GM19240 (cell line): ENCODE results near the gene EGLN2.
"Not testable (repeated sequence)": the region's sequence is repeated elsewhere in the genome, so short reads cannot be mapped to it uniquely, and the experiment has no call there.

Experiments
- DNase-seq: peaks from one replicate; pipeline ENCODE4 v3.0.0; 2011; ENCODE audit warnings: low spot score; ENCODE audit not compliant: insufficient read length

Gene EGLN2

DNA sequence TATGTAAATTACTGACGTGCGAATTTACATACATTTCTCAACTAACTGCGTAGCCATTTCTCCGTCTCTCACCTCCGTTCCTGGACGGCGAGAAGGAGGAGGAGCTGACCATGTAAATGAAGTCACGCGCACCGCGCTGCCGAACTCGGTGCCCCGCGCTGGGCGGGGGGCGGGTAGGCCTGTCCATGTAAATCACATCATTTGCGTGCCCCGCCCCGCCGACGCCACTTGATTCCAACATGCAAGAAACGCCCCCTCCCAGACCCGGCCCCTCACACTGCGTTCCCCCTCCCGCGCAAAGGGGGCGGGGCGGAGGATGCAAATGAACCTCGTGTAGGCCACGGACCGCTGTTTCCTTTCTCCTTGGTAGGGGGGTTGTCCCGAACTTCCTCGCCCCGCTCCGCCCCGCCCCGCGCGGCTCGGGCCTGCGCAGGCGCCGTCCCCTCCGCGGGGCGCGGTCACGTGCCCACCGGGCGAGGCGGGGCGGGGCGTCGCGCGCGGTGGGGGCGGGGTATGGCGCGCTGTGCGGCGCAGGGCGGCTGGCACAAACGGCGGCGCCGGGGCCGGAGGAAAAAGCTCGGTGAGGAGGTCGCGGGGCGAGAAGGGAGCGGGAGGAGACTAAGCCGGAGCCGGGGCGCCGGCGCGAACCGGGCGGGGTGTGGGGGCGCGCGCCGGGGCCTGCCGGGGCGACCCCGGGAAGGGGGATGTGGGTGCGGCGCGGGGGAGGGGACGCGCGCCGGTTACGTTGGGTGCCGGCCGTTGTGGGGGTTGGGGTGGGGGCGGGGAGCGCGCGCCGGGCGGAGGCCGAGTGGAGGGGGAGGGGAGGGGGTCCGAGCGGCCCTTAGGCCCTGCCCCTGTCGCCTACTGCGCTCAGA is at the start of gene EGLN2:
Gene EGLN2, plus strand, starts transcription at position 509 of the 875 bp plus-strand sequence. CDS start 1,382 bp downstream, outside the sequence.
- DNase-seq = peak; percentile 83

DNA sequence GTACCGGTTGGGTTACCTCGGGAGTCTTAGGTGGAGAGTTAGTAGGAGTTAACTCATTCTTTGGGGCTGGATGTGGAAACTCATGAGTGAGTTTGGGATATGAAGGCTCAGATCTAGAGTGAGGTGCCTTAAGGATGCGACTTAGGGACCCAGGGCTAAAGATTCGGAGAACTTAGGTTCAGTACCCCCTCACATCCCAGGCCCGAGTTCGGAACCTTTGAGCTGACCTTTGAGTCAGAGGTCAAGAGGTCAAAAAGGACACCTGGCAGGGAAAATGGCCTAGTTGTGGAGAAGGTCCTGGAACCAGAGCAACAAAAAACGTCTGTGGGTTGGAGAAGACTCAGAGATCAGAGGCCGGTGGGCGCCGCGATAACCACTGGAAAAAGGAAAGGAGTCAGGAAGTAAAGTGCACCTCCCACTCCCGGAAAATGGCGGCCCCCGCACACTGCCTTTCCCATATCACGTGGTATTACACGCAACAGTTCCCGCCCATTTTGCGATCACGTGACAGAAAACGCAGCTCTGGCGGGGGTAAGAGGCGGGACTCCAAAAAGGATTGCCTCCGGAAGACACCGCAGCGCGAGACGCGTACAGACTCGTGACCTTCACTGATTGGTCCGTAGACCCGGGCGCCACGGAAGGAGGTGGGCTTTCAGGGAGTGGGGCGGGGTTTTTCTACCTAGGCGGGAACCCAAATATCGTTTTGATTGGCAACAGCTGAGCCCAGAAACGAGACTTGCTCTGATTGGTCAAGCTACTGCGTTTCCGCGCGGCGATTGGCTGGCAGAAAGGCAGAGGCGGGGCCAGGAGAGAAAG is 48.7 kb upstream of the EGLN2 start, which contains the start of gene ACTMAP:
Gene ACTMAP, minus strand, starts transcription at position 420 of the 816 bp plus-strand sequence. CDS start 674 bp downstream, outside the sequence.
- DNase-seq = peak; percentile 94

DNA sequence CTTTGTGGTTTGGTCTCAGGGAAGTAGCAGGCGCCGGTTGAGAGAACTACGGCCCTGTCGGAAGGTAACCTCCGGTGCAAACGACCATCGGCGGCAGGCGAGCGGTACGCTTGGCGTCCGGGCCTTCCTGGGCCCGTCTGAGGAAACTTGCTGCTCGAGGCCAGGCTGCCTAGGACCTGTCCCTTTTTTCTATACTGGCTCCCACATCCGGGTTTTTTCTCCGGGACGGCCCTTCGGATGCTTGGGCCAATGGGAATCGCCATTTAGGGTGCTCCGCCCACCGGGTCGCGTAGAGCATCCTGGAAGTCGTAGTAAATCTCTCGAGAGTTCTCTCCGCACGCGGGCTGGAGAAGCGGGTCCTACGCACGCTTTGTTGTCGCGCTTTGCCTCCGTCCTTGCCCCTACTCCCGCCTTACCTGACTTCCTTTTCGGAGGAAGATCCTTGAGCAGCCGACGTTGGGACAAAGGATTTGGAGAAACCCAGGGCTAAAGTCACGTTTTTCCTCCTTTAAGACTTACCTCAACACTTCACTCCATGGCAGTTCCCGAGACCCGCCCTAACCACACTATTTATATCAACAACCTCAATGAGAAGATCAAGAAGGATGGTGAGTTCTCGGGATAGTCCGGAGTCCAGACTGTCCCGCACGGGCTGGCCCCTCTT is 48.0 kb upstream of the EGLN2 start, which contains the start of gene SNRPA:
Gene SNRPA, plus strand, starts transcription at position 330 of the 664 bp plus-strand sequence. Its CDS starts 206 bp downstream, at position 536.
- DNase-seq = peak; percentile 85

DNA sequence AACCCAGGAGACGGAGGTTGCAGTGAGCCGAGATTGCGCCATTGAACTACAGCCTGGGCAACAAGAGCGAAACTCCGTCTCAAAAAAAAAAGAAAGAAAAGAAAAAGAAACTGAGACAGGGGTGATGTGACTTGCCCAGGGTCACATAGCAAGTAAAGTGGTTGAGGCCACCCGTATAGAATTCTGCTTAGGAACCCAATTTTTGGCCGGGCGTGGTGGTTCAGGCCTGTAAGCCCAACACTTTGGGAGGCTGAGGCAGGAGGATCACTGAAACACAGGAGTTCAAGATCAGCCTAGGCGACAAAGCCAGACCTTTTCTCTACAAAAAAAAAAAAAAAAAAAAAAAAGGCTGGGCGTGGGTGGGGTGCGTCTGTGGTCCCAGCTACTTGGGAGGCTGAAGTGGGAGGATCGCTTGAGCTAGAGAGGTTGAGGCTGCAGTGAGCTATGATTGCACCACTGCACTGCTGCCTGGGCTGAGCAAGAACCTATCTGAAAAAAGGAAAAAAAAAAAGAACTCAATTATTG is 46.7 kb upstream of the EGLN2 start:
- no peak for DNase-seq

DNA sequence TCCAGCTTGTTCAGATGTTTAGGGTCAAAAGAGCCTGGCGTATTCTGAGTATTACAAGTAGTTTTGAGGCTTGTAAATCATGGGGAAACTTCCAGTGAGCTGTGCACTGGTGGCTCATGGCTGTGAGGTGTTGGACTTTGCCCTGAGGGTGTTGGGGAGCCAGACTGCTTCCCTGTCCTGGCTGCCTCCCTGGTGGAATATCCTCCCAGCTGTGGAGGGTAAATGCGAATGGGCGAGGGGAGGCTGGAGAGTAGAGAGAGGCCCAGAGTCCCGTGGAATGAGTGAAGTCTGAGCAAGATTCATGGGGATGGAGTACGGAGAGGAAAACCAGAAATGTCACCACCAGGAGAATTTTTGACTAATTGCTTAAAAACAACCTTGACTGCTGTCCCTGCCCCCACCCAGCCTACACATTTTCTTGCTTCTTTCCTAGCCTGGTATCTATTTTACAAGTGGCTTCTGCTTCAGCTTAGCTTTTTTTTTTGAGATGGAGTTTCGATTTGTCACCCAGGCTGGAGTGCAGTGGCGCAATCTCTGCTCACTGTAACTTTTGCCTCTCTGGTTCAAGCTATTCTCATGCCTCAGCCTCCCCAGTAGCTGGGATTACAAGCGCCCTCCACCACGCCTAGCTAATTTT is 44.3 kb upstream of the EGLN2 start:
- no peak for DNase-seq

DNA sequence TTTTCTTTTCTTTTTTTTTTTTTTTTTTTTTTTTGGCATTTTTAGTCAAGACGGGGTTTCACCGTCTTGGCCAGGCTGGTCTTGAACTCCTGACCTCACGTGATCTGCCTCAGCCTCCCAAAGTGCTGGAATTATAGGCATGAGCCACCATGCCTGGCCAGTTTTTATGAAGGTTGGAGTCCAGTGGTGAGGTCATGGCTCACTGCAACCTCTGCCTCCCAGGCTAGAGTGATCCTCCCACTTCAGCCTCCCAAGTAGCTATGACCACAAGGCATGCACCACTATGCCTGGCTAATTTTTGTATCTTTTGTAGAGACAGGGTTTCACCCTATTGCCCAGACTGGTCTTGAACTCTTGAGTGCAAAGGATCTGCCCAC is 43.8 kb upstream of the EGLN2 start:
- no peak for DNase-seq

DNA sequence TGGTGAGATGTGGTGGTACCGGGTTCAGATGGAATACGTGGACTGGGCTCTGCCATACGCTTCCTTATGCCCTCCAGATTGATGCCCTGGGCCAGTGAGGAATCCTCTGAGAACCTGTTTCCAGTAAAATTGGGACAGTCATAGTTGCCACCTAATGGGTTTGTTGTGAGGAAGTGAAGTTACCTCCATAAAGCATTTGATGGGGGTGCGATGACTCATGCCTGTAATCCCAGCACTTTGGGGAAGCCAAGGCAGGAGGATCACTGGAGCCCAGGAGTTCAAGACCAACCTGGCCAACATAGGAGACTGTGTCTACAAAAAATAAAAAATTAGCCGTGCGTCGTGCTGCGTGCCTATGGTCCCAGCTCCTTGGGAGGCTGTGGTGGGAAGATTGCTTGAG is 43.2 kb upstream of the EGLN2 start:
- DNase-seq = no peak

DNA sequence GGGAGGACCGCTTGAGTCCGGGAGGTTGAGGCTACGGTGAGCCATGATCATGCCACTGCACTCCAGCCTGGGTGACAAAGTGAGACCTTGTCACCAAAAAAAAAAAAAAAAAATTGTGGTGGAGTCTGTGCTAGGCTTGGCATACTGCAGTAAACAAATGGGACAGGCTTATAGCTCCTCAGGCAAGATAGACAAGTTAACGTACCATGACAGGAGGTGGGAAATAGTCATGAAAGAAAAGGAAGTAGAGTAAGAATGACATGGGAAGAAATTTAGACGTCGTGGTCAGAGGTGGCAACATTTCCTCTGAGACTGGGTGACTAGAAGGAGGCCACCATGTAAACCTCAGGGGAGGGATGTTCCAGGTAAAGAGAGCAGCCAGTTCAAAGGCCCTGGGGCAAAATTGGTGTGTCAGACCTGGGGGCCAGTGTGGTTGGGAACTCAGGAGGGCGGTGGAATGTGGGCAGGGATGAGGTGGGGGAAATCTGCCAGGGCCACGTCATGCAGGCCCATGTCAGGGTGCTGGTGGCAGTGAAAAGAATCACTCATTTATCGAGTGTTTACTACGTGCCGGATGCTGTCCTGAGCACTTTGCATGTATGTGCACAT is 42.4 kb upstream of the EGLN2 start:
- no peak for DNase-seq

DNA sequence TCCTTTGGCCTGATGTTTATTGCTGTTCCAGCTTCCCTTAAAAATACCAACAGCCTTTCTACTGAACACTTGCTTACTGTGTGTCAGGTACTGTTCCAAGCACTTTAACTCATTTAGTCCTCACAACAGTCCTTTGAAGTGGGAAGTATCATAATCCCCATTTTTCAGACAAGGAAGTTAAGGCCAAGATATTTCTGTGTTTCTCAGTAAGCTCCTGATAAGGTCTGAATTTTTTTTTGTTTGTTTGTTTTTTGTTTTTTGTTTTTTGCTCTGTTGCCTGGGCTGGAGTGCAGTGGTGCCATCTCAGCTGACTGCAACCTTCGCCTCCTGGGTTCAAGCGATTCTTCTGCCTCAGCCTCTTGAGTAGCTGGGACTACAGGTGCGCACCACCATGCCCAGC is 40.5 kb upstream of the EGLN2 start:
- DNase-seq = no peak

DNA sequence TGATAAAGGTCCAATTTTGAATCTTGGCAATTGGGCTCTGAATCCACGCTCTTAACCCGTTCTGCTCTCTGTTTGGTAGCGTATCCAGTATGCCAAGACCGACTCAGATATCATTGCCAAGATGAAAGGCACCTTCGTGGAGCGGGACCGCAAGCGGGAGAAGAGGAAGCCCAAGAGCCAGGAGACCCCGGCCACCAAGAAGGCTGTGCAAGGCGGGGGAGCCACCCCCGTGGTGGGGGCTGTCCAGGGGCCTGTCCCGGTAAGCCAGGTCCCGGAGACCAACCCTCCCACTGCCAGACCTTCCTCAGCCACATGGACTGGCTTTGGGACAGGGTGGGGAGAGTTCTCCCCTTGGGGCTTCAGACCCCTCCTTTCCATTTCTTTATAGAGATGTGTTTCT is 39.6 kb upstream of the EGLN2 start:
- DNase-seq = no peak

DNA sequence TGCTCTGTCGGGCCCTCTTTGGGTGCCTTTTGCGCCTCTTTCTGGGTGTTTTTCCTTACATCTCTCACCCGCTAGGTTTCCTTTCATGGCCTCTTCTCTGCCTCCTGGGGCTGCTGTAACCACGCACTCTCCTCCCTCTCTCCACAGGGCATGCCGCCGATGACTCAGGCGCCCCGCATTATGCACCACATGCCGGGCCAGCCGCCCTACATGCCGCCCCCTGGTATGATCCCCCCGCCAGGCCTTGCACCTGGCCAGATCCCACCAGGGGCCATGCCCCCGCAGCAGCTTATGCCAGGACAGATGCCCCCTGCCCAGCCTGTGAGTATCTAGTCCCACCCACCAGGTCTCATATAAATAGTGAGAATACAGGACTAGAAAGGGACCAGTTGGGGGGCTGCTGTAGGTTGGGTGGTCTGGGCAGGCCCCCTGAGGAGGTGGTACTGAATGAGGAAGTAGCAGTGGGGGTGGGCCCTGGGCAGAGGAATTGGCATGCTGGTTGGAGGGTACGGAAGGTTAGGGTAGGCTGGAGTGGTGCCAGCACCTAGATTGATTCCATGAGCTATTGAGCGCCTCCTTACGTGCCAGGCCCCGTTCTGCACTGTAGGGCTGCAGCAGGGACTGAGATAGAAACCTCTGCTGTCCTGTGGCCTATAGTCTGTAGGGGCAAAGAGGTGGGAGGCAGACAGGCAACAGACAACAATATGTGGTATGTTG is 36.1 kb upstream of the EGLN2 start:
- no peak for DNase-seq

DNA sequence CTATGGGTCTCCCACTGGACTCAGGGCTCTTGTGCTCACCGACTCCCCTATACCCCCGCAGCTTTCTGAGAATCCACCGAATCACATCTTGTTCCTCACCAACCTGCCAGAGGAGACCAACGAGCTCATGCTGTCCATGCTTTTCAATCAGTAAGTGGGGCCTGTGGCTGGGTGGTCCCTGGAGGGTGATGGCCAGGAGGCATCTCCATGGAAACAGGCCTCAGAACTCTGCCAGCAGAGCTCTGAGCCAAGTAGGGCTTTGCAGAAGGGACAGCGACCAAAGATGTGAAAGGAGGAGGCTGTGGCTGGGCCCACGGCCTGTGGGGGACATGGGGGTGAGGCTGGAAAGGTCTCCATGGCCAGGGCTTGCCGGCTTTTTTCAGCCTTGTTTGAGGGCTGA is 35.5 kb upstream of the EGLN2 start:
- DNase-seq = no peak

DNA sequence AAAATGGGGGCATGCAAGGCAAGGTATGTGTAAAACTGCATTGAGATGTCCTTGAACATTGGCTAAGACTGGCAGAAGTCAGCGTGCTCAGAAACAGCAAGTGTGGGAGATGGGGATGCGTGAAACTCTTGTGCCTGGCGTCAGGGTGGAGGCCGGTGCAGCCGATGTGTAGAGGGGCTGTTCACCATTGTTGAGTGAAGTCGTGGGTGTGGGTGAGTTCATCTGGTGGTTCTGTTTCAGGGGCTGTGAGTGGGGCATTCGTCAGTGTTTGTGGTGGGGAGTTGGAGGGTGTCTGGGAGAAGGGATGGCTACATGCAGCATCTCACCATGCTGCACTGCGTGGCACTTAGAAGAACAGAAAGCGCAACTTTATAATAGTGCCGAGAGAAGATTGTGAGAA is 35.0 kb upstream of the EGLN2 start:
- DNase-seq = no peak

DNA sequence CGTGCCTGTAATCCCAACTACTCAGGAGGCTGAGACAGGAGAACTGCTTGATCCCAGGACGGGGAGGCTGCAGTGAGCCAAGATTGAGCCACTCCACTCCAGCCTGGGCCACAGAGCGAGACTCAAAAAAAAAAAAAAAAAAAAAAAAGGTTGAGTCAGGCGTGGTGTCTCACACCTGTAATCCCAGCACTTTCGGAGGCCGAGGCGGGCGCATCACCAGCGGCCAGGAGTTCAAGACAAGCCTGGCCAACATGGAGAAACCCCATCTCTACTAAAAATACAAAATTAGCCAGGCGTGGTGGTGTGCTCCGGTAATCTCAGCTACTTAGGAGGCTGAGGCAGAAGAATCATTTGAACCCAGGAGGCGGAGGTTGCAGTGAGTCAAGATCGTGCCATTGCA is 32.6 kb upstream of the EGLN2 start:
- not testable (repeated sequence) for DNase-seq

DNA sequence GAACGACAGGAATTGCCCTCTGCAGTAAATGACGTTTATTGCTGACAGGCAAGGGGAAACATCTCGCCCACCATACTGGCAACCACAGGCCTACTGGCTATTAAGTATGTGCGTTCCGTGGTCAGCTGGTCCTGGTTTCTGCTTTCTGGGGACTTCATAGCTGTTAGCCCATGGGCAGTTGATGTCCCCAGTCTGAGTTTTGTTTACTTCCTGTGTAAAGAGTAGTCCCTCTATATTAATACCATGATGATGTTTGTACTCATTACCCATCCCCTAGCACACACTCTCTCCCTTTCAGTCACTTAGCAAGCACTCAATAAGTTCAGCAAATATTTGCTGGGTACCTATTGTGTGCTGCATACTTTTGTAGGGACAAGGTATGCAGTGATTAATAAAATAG is 30.1 kb upstream of the EGLN2 start:
- DNase-seq = no peak

DNA sequence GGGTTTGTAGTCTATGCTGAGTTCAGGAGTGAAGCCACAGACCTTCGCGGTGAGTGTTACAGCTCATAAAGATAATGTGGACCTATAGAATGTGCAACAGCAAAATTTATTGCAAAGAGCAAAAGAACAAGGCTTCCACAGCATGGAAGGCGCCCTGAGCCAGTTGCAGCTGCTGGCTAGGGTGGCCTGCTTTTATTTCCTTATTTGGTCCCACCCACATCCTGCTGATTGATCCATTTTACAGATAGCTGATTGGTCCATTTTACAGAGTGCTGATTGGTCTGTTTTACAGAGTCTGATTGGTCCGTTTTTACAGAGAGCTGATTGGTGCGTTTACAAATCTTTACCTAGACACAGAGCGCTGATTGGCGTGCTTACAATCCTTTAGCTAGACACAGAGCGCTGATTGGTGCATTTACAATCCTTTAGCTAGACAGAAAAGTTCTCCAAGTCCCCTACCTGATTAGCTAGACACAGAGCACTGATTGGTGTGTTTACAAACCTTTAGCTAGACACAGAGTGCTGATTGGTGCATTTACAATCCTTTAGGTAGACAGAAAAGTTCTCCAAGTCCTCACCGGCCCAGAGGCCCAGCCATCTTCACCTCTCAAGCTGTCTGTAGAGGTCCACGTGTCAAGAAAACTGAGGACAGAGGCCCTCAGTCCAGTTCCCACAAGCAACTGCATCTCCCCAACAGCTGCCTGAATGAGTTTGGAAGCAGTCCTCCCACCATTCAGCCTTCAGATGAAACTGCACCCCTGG is 27.7 kb upstream of the EGLN2 start:
- DNase-seq = not testable (repeated sequence)

DNA sequence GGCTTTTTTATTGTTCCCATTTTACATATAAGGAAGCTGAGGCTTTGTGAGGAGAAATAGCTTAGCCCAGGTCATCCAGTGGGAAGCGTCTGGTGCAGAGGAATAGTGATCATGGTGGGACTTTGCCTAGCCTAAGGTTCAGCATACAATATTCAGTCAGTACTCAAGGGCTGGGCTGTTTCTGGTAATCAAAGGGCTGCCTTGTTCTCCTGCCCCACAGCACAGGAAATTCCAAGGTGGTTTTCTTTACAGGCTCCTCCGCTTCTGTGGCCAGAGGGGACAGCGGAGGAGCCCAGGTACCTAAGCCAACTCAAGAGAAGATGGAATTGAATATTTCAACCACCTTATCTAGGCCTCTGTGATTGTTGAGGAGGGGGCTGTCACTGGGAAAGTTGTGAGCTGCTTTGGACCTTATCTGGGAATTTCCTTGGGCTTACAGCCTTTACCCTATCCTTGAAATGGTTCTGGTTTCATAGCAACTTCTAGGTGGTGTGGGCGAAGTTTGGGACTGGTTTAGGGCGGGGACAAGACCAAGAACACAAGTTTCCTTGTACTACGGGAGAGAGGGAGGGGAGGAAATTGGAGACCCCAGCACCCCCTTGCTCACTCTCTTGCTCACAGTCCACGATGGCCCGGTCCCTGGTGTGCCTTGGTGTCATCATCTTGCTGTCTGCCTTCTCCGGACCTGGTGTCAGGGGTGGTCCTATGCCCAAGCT is 23.9 kb upstream of the EGLN2 start, which contains the start of gene MIA:
Gene MIA, plus strand, starts transcription at position 606 of the 716 bp plus-strand sequence. Its CDS starts 22 bp downstream, at position 628.
- DNase-seq = no peak

DNA sequence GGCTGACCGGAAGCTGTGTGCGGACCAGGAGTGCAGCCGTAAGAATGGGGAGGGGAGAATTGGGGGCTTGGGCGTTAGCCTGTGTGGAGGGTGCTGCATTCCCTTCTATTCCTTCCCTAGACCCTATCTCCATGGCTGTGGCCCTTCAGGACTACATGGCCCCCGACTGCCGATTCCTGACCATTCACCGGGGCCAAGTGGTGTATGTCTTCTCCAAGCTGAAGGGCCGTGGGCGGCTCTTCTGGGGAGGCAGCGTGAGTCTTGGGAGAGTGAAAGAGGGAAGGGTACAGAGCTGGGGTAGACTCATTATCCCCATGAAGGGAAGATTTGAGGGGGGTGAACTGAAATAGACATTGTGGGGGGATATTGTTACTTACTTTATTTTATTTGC is 23.4 kb upstream of the EGLN2 start:
- no peak for DNase-seq
